ENCODE results near the gene SLFN12L. TPM values are rescaled to one million over a fixed set of nuclear protein-coding genes. Genes with fewer than 3 reads are reported as not detected.
"Not testable (repeated sequence)": the region's sequence is repeated elsewhere in the genome, so short reads cannot be mapped to it uniquely, and the experiment has no call there.

Gene SLFN12L
- total and polyA plus RNA-seq, 4 experiments from 2014 or later = 13.4 to 78.8 (median 49.2) TPM

DNA sequence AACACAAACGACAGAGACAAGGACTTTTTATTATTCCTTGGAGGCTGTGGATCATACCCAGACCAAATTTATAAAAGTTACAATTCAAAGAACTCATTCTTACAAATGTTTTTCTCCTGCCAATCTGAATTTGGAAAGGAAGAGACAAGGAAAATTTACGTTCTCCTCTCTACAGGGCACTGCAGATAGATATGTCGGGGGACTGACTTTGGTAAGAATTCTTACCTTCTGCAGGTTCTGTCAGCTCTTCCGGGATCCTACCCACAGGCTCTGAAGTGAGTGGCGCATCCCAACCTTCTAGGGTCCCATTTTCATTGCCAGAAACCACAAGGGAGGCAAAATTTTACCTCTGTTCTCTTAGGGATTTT lies 2.2 kb upstream of the SLFN12L start:
- Histone ChIP-seq H3K27me3 (ENCODE audit: insufficient read depth, low read length) (no peaks in the 10 kb centered on the region), H3K9me3 (ENCODE audit: control insufficient read depth in 1 of 2, low read length in 2 of 2) (no peaks in the 10 kb centered on the region), H3K36me3 (ENCODE audit: insufficient read depth, low read length) (no peaks in the 10 kb centered on the region), H3K4me3 (ENCODE audit: low read length in 2 of 2) (peak overlapping the region; percentile 32 to 79), H3K4me1 (ENCODE audit: insufficient read depth, low read length) (peaks cover 45% of the 10 kb centered on the region), H3K27ac (ENCODE audit: low read depth, low read length) (peak overlapping the region; percentile 74)
- peak overlapping the region; percentile 80 to 96 (median 95) for H3K27ac Mint-ChIP-seq
- intact Hi-C loops (cut with micrococcal nuclease) = loop anchor here (1.0 to 5.0 kb wide), 7 partner anchors 39 to 368 kb away; partner anchors contain the start of genes PEX12 and SLFN11
- no peak for DNase-seq
- no peaks in the 10 kb centered on the region for H3K9me3 Mint-ChIP-seq
- peaks cover 9 to 12% of the 10 kb centered on the region in 2 donors for H3K36me3 Mint-ChIP-seq
- H3K4me1 Mint-ChIP-seq = peaks cover 35 to 66% (median 47%) of the 10 kb centered on the region in 4 donors
- H3K4me3 Mint-ChIP-seq = peak overlapping the region; percentile 83 to 98 (median 90)
- ChIA-PET POLR2A (ENCODE audit: partially characterized antibody) (interaction anchor here (0.6 to 13.6 kb wide), 27 partner anchors 15 to 517 kb away, joined by 3 to 316 read pairs (median 4); partner anchors contain the start of genes PEX12, SLFN11, SLFN13 and SLFN5), CTCF (ENCODE audit: partially characterized antibody) (interaction anchor here (0.7 to 13.7 kb wide), 23 partner anchors 9 to 379 kb away, joined by 3 to 270 read pairs (median 4); partner anchors contain the start of genes PEX12 and SLFN5)
- H3K27me3 Mint-ChIP-seq = no peaks in the 10 kb centered on the region

GRCh38 chr17:35536664-35537171 lies 760 bp downstream of the SLFN12L start:
- Histone ChIP-seq H3K27me3 (ENCODE audit: insufficient read depth, low read length) (no peaks in the 10 kb centered on the region), H3K27ac (ENCODE audit: low read depth, low read length) (peak overlapping the region; percentile 74), H3K36me3 (ENCODE audit: insufficient read depth, low read length) (no peaks in the 10 kb centered on the region), H3K9me3 (ENCODE audit: control insufficient read depth in 1 of 2, low read length in 2 of 2) (no peaks in the 10 kb centered on the region), H3K4me3 (ENCODE audit: low read length in 2 of 2) (peak overlapping the region; percentile 71 to 98), H3K4me1 (ENCODE audit: insufficient read depth, low read length) (peaks cover 64% of the 10 kb centered on the region)
- peak in 1 of 5 donors; percentile 72 for DNase-seq
- Mint-ChIP-seq H3K4me3 (peak overlapping the region; percentile 88 to 98 (median 94)), H3K27me3 (no peaks in the 10 kb centered on the region), H3K27ac (peak overlapping the region; percentile 80 to 96 (median 95)), H3K36me3 (peaks cover 16 to 21% of the 10 kb centered on the region in 2 donors), H3K9me3 (peaks cover 0 to 2% (median 0%) of the 10 kb centered on the region in 8 donors), H3K4me1 (peaks cover 42 to 78% (median 53%) of the 10 kb centered on the region in 4 donors)
- POLR2A ChIA-PET (ENCODE audit: partially characterized antibody) = interaction anchor here (0.5 to 13.6 kb wide), 40 partner anchors 8 to 491 kb away, joined by 3 to 316 read pairs (median 4); partner anchors contain the start of genes AP2B1, NLE1, PEX12 and SLFN11
- intact Hi-C loops (cut with micrococcal nuclease) = loop anchor here (2.0 to 5.0 kb wide), 2 partner anchors 16 to 211 kb away; no protein-coding TSS in a partner anchor
- CTCF ChIA-PET (ENCODE audit: partially characterized antibody) = interaction anchor here (0.9 to 13.7 kb wide), 17 partner anchors 15 to 370 kb away, joined by 3 to 270 read pairs (median 4); partner anchors contain the start of genes PEX12, SLFN11 and SLFN5

- Mint-ChIP-seq H3K4me1 (peaks cover 43 to 78% (median 56%) of the 10 kb centered on the region in 4 donors), H3K4me3 (peak overlapping the region; percentile 88 to 98 (median 94)), H3K36me3 (peaks cover 21 to 27% of the 10 kb centered on the region in 2 donors), H3K27ac (peak overlapping the region; percentile 80 to 96 (median 95))
- H3K27me3 ChIP-seq (ENCODE audit: insufficient read depth, low read length); H3K27me3 Mint-ChIP-seq; H3K36me3 ChIP-seq (ENCODE audit: insufficient read depth, low read length); H3K9me3 Mint-ChIP-seq; H3K9me3 ChIP-seq (ENCODE audit: control insufficient read depth in 1 of 2, low read length in 2 of 2); DNase-seq: not testable (repeated sequence)
- Histone ChIP-seq H3K27ac (ENCODE audit: low read depth, low read length) (peak overlapping the region; percentile 74), H3K4me1 (ENCODE audit: insufficient read depth, low read length) (peaks cover 67% of the 10 kb centered on the region), H3K4me3 (ENCODE audit: low read length in 2 of 2) (peak overlapping the region; percentile 71 to 98)
- intact Hi-C loops (cut with micrococcal nuclease) = loop anchor here (5.0 kb wide), 1 partner anchor 212 kb away; no protein-coding TSS in a partner anchor
- ChIA-PET CTCF (ENCODE audit: partially characterized antibody) (interaction anchor here (0.7 to 13.7 kb wide), 18 partner anchors 13 to 369 kb away, joined by 3 to 270 read pairs (median 4); partner anchors contain the start of genes SLFN11 and SLFN5), POLR2A (ENCODE audit: partially characterized antibody) (interaction anchor here (0.8 to 13.6 kb wide), 17 partner anchors 15 to 370 kb away, joined by 3 to 316 read pairs (median 13); partner anchors contain the start of genes PEX12, SLFN11, SLFN13 and SLFN5)
Observed at GRCh38 chr17:35535406-35535805, 2.1 kb downstream of the SLFN12L start.

DNA sequence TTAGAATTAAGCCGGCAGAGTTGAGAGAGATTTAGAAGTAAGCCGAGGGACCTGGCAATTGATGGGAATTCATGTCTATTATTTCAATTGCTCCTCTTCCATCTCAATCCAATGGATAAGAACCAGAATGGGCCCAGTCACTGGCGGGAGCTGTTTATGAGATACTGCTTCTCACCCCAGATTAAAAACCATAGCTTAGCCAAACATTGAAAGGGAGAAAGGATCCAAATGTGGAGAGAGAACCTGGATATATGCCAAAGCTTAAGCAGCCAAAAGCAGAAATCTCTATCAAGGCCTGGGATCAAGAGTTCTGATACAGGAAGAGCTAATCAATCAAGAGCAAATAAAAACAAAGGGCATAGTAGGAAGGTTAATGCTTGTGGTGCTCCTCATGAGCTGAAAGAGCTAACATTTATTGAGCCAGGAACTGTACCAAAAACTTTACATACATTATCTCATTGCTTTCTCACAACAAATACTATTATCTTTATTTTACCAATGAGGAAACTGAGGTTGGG lies 2.8 kb downstream of the SLFN12L start:
- ChIA-PET POLR2A (ENCODE audit: partially characterized antibody) (interaction anchor here (1.2 to 13.6 kb wide), 16 partner anchors 14 to 369 kb away, joined by 3 to 316 read pairs (median 34); partner anchors contain the start of genes PEX12, SLFN11, SLFN13 and SLFN5), CTCF (ENCODE audit: partially characterized antibody) (interaction anchor here (0.7 to 13.7 kb wide), 24 partner anchors 7 to 374 kb away, joined by 3 to 270 read pairs (median 4); partner anchors contain the start of genes PEX12, SLFN11, SLFN13 and SLFN5)
- Mint-ChIP-seq H3K27ac (peak overlapping the region; percentile 80 to 96 (median 95)), H3K27me3 (no peaks in the 10 kb centered on the region), H3K9me3 (peaks cover 0 to 2% (median 0%) of the 10 kb centered on the region in 8 donors), H3K4me3 (peak overlapping the region; percentile 88 to 98 (median 94)), H3K4me1 (peaks cover 40 to 73% (median 53%) of the 10 kb centered on the region in 4 donors), H3K36me3 (peaks cover 21 to 28% of the 10 kb centered on the region in 2 donors)
- Histone ChIP-seq H3K27ac (ENCODE audit: low read depth, low read length) (peak overlapping the region; percentile 74), H3K27me3 (ENCODE audit: insufficient read depth, low read length) (no peaks in the 10 kb centered on the region), H3K9me3 (ENCODE audit: control insufficient read depth in 1 of 2, low read length in 2 of 2) (no peaks in the 10 kb centered on the region), H3K4me1 (ENCODE audit: insufficient read depth, low read length) (peaks cover 64% of the 10 kb centered on the region), H3K4me3 (ENCODE audit: low read length in 2 of 2) (peak overlapping the region; percentile 71 to 98), H3K36me3 (ENCODE audit: insufficient read depth, low read length) (no peaks in the 10 kb centered on the region)
- DNase-seq = no peak
- intact Hi-C loops (cut with micrococcal nuclease) = loop anchor here (5.0 kb wide), 2 partner anchors 87 to 213 kb away; partner anchors contain the start of gene SLFN13

DNA sequence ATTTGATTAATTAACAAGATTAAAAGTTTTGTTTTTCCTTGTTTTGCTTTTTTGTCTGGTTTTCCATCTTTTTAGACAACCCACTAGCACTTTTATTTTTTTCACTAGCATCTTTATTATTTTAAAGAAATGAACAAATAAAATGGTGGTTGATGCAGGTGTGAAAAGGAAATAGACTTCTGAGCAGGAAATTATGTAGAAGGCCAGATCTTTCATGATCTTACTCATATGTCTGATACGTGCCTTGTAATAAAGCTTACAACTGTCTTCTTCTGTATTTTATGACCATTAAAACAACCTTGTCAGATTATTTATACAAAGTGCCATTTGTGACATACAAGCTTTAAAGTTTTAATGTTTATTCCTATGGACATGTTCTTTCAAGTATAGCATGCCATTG lies 6.3 kb downstream of the SLFN12L start:
- no peak overlapping the region for H3K4me3 ChIP-seq (ENCODE audit: low read length in 2 of 2)
- intact Hi-C loops (cut with micrococcal nuclease) = loop anchor here (5.0 kb wide), 1 partner anchor 84 kb away; the partner anchor contains the start of gene SLFN13
- H3K27me3 Mint-ChIP-seq = no peaks in the 10 kb centered on the region
- ChIA-PET CTCF (ENCODE audit: partially characterized antibody) (interaction anchor here (1.6 to 13.7 kb wide), 3 partner anchors 10 to 218 kb away, joined by 3 to 270 read pairs (median 117); no protein-coding TSS in a partner anchor), POLR2A (ENCODE audit: partially characterized antibody) (interaction anchor here (0.5 to 13.6 kb wide), 15 partner anchors 11 to 365 kb away, joined by 3 to 316 read pairs (median 9); partner anchors contain the start of genes PEX12, SLFN11, SLFN13 and SLFN5)
- H3K27ac Mint-ChIP-seq = peak overlapping the region in 6 of 7 donors; percentile 79 to 96 (median 88)
- H3K27me3 ChIP-seq (ENCODE audit: insufficient read depth, low read length) = no peaks in the 10 kb centered on the region
- peak overlapping the region in 7 of 8 donors; percentile 15 to 83 (median 65) for H3K4me3 Mint-ChIP-seq
- peaks cover 60% of the 10 kb centered on the region for H3K4me1 ChIP-seq (ENCODE audit: insufficient read depth, low read length)
- no peaks in the 10 kb centered on the region for H3K36me3 ChIP-seq (ENCODE audit: insufficient read depth, low read length)
- H3K4me1 Mint-ChIP-seq = peaks cover 48 to 78% (median 62%) of the 10 kb centered on the region in 4 donors
- H3K36me3 Mint-ChIP-seq = peaks cover 43 to 52% of the 10 kb centered on the region in 2 donors
- H3K9me3 ChIP-seq (ENCODE audit: control insufficient read depth in 1 of 2, low read length in 2 of 2) = no peaks in the 10 kb centered on the region
- H3K9me3 Mint-ChIP-seq = peaks cover 0 to 4% (median 0%) of the 10 kb centered on the region in 8 donors
- peak overlapping the region; percentile 21 for H3K27ac ChIP-seq (ENCODE audit: low read depth, low read length)
- peak in 1 of 5 donors; percentile 17 for DNase-seq

DNA sequence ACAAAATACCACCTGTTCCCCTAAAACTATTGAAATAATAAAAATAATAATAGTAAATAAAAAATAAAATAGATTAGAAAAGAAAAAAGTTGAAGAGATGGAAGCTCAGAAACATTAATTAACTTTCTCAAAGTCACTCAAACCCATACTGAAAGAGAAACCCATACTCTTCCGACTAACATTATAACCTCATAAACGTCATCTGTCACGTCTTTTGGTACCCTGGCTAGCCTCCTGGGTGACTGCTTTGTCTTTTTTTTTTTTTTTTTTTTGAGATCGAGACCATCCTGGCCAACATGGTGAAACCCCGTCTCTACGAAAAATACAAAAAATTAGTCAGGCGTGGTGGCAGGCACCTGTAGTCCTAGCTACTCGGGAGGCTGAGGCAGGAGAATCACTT lies 7.6 kb downstream of the SLFN12L start:
- peaks cover 70% of the 10 kb centered on the region for H3K4me1 ChIP-seq (ENCODE audit: insufficient read depth, low read length)
- H3K9me3 ChIP-seq (ENCODE audit: control insufficient read depth in 1 of 2, low read length in 2 of 2) = no peaks in the 10 kb centered on the region
- Mint-ChIP-seq H3K36me3 (peaks cover 49 to 59% of the 10 kb centered on the region in 2 donors), H3K9me3 (peaks cover 0 to 7% (median 2%) of the 10 kb centered on the region in 8 donors), H3K27me3 (no peaks in the 10 kb centered on the region), H3K4me3 (peak overlapping the region in 7 of 8 donors; percentile 24 to 83 (median 65)), H3K27ac (peak overlapping the region; percentile 26 to 93 (median 72)), H3K4me1 (peaks cover 61 to 85% (median 73%) of the 10 kb centered on the region in 4 donors)
- H3K36me3 ChIP-seq (ENCODE audit: insufficient read depth, low read length) = no peaks in the 10 kb centered on the region
- intact Hi-C loops (cut with micrococcal nuclease) = loop anchor here (1.0 to 5.0 kb wide), 3 partner anchors 9 to 83 kb away; partner anchors contain the start of gene SLFN13
- ChIA-PET POLR2A (ENCODE audit: partially characterized antibody) (interaction anchor here (1.2 to 13.6 kb wide), 7 partner anchors 8 to 289 kb away, joined by 4 to 316 read pairs (median 208); partner anchors contain the start of genes SLFN12L, SLFN13 and SLFN5), CTCF (ENCODE audit: partially characterized antibody) (interaction anchor here (0.6 to 13.7 kb wide), 3 partner anchors 53 to 301 kb away, joined by 3 to 270 read pairs (median 3); no protein-coding TSS in a partner anchor)
- H3K27me3 ChIP-seq (ENCODE audit: insufficient read depth, low read length) = no peaks in the 10 kb centered on the region
- no peak overlapping the region for H3K27ac ChIP-seq (ENCODE audit: low read depth, low read length)
- no peak for DNase-seq
- H3K4me3 ChIP-seq (ENCODE audit: low read length in 2 of 2) = no peak overlapping the region
